HG03457 (cell line): ENCODE results near the gene KCNC2.

Experiments
- ATAC-seq: cut with Tn5 transposase; IDR thresholded peaks from one replicate; pipeline ENCODE4 v1.9.1; 2021; ENCODE audit warnings: moderate number of reproducible peaks; ENCODE audit not compliant: unreplicated experiment

The KCNC2 gene

GRCh38 chr12:75065482-75065881 lies 144.2 kb downstream of the KCNC2 start:
- ATAC-seq: no peak

DNA sequence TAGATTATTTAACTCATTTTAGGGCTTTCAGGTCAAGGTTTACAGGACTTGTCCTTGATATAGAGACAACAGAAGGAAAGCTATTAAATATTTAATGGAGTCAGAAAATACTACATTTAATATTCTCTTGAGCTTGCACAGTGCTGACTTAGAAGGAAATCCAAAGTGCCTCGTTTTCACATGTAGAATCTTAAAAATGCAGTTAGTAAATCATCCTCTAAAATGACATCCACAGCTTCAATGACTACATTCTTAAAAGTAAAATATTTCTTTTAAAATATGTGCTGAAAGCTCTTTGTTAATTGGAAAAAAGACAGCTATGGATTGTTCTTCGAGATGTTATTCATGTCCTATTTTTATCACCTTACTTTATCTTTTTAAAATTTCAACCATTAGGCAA lies 146.9 kb downstream of the KCNC2 start:
- no peak for ATAC-seq

DNA sequence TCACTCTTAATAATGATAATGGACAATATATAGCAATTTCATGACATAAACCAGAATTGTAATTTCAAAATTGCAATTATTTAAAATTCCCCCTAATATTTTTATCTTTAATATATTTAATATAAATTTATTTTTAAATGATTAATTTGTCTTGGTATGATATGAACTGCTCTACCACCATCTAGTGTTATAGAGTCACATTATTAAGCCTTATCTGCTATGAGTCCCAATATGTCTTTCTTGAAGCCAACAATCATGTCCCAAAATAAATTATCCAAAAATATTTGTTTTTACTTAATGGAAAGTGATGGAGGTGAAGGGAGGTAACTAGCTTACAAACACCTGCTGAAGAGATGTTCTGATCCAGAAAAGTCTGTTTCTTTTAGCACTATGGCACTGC lies 151.4 kb downstream of the KCNC2 start:
- ATAC-seq: no peak

DNA sequence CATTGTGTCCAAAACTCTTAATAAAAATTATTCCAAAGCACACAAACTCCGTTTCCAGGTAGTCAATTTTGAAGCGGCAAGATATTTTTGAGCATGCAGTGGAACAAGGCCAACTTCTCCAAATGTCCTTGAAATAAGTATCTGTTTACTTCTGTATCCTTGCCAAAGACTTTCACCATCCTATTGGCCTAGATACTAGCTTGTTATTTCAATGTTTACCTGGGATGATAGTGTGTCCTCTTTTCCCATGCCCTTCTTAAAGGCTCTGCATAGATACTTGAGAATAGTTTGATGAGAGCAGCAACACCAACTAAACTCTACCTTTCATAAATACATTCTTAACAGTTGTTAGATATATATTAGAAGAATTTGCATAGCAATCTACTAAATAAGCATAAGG lies 160.9 kb downstream of the KCNC2 start:
- ATAC-seq: no peak

- no peak for ATAC-seq
These were observed 161.6 kb downstream of the KCNC2 start for GRCh38 chr12:75047885-75048525.

GRCh38 chr12:75042125-75042524 lies 167.5 kb downstream of the KCNC2 start:
- ATAC-seq: no peak

- ATAC-seq: no peak
These were observed 168.2 kb downstream of the KCNC2 start for GRCh38 chr12:75041472-75041871.

DNA sequence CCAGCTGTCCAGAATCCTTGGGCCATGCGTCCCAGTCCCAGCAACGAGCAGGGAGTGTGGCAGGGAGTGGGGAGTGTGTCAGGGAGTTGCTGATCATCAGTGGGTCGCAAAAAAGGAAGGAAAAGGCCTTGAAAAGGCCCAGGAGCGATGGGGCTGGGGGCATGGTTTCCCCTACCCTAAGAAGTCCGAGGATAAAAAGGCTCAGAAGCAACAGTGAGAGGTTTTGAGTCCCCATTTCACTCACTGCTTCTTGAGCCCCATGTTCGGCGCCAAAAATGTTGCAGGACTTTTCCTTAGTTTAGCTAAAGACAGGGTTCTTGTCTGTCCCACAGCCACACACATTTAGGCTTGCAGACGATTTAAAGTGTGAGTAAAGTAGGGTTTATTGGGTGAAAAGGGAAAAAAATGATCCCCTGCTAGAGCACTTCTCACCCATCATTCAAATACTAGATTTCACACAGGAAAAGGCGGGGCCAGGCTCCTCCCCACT lies 189.5 kb downstream of the KCNC2 start:
- ATAC-seq: no peak

- no peak for ATAC-seq
These were observed 198.5 kb downstream of the KCNC2 start for GRCh38 chr12:75011120-75011519.

- no peak for ATAC-seq
These were observed 202.5 kb downstream of the KCNC2 start for GRCh38 chr12:75007133-75007532.

- ATAC-seq: no peak
These were observed 209.5 kb downstream of the KCNC2 start for GRCh38 chr12:75000120-75000519.

DNA sequence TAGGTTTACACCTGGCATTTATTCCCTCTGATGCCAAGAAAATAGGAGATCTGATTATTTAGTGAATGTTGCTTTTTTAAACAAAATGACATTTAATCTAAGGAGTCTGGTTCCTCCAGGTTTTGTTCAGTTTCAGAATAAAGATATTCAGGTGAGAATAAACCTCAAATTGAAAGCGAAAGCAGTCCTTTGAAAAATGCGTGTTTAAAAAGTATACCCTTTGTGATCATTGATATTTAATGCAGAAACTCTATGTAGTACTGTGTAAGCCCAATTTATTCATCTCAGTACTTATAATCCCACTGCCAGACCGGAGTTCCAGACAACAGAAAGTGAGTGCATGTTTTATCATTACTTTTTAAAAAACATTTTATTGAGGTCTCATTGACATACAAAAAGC lies 210.2 kb downstream of the KCNC2 start:
- ATAC-seq: no peak
